DND-41 (cell line): Measurements from ENCODE around the gene DOCK3.

Experiments
- ATAC-seq: fragments of 200-7000 bp; cut with Tn5 transposase; 3 replicates; pipeline ENCODE4 v1.9.1; 2021; ENCODE audit warnings: low read depth; ENCODE audit not compliant: insufficient read depth
- DNase-seq: peaks from one replicate; pipeline ENCODE4 v3.0.0-alpha.2; 2020
- H2AFZ ChIP-seq: 2 replicates; pipeline ENCODE4 v1.6.0; 2012; ENCODE audit warnings: low read depth, low read length
- H3K27ac ChIP-seq: 2 replicates; pipeline ENCODE4 v1.5.1; 2012; ENCODE audit warnings: low read length, inconsistent platforms
- H3K27me3 ChIP-seq: fragments of 200-600 bp; sonication (generic); 2 replicates; pipeline ENCODE4 v1.6.0; 2012; ENCODE audit warnings: low read length, mild to moderate bottlenecking, inconsistent platforms; ENCODE audit not compliant: insufficient read depth, poor library complexity
- H3K36me3 ChIP-seq: 2 replicates; pipeline ENCODE4 v1.5.1; 2012; ENCODE audit warnings: low read length, inconsistent platforms; ENCODE audit not compliant: insufficient read depth
- H3K4me1 ChIP-seq: 2 replicates; pipeline ENCODE4 v1.5.1; 2012; ENCODE audit warnings: mild to moderate bottlenecking, low read length; ENCODE audit not compliant: insufficient read depth
- H3K4me2 ChIP-seq: 2 replicates; pipeline ENCODE4 v1.6.0; 2012; ENCODE audit warnings: mild to moderate bottlenecking, moderate library complexity, low read length, inconsistent platforms; ENCODE audit not compliant: insufficient read depth
- H3K4me3 ChIP-seq, 2 experiments: fragments of 200-600 bp in 1 of 2; shearing (Covaris generic) in 1 of 2; 2 replicates each; pipeline ENCODE4 v1.5.1; 2012 to 2016; ENCODE audit warnings: inconsistent platforms in 2 of 2, low read length in 2 of 2, mild to moderate bottlenecking in 2 of 2, low read depth in 1 of 2, moderate library complexity in 1 of 2
- H3K79me2 ChIP-seq: 2 replicates; pipeline ENCODE4 v1.6.0; 2012; ENCODE audit warnings: low read length, inconsistent platforms; ENCODE audit not compliant: insufficient read depth
- H3K9ac ChIP-seq: 2 replicates; pipeline ENCODE4 v1.6.0; 2012; ENCODE audit warnings: low read depth, mild to moderate bottlenecking, inconsistent platforms, low read length, moderate library complexity
- H3K9me3 ChIP-seq: 2 replicates; pipeline ENCODE4 v1.5.1; 2012; ENCODE audit warnings: low read length, moderate library complexity, mild to moderate bottlenecking, inconsistent platforms; ENCODE audit not compliant: insufficient read depth, severe bottlenecking
- H4K20me1 ChIP-seq: 2 replicates; pipeline ENCODE4 v1.6.0; 2012; ENCODE audit warnings: low read length; ENCODE audit not compliant: insufficient read depth
- CTCF ChIP-seq: IDR thresholded peaks from 2 replicates; pipeline ENCODE4 v1.5.1; 2012; ENCODE audit warnings: borderline replicate concordance, low read length, moderate library complexity, mild to moderate bottlenecking; ENCODE audit not compliant: poor library complexity, severe bottlenecking; ENCODE audit errors: extremely low read depth
- EZH2 ChIP-seq: IDR thresholded peaks from 3 replicates; pipeline ENCODE4 v1.6.1; 2012; ENCODE audit warnings: borderline replicate concordance, low read depth, mild to moderate bottlenecking, moderate library complexity, low read length, inconsistent platforms; ENCODE audit not compliant: severe bottlenecking

Gene DOCK3

DNA sequence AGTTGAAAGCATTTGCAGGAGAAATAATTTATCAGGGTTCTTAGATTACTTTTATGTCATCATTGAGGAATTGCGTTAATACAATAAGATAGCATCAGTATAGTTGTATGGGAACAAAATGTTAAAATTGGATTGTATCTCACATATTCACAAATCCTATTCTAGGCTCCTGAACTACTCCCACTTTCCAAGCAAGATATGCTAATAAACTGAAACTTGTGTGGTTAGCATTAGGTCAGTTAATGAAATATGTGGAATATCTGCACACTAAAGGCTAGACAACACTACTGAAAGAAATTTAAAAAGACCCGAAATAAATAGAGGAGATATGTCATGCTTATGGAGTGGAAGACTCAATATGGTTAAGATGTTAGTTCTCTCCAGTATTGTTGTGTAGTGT lies 272.7 kb downstream of the DOCK3 start:
- Histone ChIP-seq H4K20me1 (no peaks in the 10 kb centered on the region), H3K4me2 (no peak overlapping the region), H3K27ac (no peak overlapping the region), H3K36me3 (no peaks in the 10 kb centered on the region), H3K4me3 (no peak overlapping the region), H3K9me3 (no peaks in the 10 kb centered on the region), H3K27me3 (peaks cover 43% of the 10 kb centered on the region), H3K9ac (no peak overlapping the region), H3K79me2 (no peaks in the 10 kb centered on the region), H2AFZ (no peak overlapping the region), H3K4me1 (no peaks in the 10 kb centered on the region; the same call in 1 of the 2 replicates)
- ATAC-seq (no peak), DNase-seq (no peak)
- TF ChIP-seq EZH2 (no peak), CTCF (no peak)

GRCh38 chr3:50950591-50950990 lies 275.9 kb downstream of the DOCK3 start:
- peak overlapping the region; percentile 29; the same call in 1 of the 2 replicates for H2AFZ ChIP-seq
- no peaks in the 10 kb centered on the region for H3K79me2 ChIP-seq
- H3K9me3 ChIP-seq: no peaks in the 10 kb centered on the region
- H3K27ac ChIP-seq: no peak overlapping the region
- H3K9ac ChIP-seq: no peak overlapping the region
- TF ChIP-seq CTCF (no peak), EZH2 (no peak)
- no peak for ATAC-seq
- peaks cover 34% of the 10 kb centered on the region for H3K27me3 ChIP-seq
- DNase-seq: no peak
- H4K20me1 ChIP-seq: no peaks in the 10 kb centered on the region
- peak overlapping the region in 1 of 2 experiments; percentile 14; a peak in 2 of 4 replicates for H3K4me3 ChIP-seq
- peak overlapping the region; percentile 46 for H3K4me2 ChIP-seq
- no peaks in the 10 kb centered on the region for H3K36me3 ChIP-seq
- no peaks in the 10 kb centered on the region; the same call in 1 of the 2 replicates for H3K4me1 ChIP-seq

DNA sequence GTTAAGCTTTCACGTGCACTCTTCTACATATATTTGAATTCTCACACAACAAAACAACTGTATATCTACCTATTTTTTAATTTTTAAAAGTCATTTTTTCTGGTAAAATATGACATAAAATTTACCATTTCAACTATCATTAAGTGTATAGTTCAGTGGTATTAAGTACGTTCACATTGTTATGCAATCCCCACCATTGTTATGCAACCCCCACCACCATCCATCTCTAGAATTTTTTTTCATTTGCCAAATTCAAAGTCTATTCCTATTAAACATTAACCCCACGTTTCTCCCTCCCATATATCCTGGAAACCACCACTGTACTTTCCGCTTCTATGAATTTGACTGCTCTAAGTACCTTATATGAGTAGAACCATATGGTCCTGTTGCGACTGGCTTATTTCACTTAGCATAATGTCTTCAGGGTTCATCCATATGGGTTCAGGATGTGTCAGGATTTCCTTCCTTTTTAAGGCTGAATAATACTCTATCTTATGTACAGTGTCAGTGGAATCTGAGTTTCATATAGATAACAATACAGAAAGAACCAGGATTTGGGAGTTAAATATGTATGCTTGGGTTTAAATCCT lies 279.2 kb downstream of the DOCK3 start:
- H3K27me3 ChIP-seq: peaks cover 29% of the 10 kb centered on the region
- no peaks in the 10 kb centered on the region for H3K79me2 ChIP-seq
- H3K36me3 ChIP-seq: no peaks in the 10 kb centered on the region
- H3K9me3 ChIP-seq: no peaks in the 10 kb centered on the region
- H3K27ac ChIP-seq: no peak overlapping the region
- ATAC-seq (no peak), DNase-seq (no peak)
- no peaks in the 10 kb centered on the region; the same call in 1 of the 2 replicates for H3K4me1 ChIP-seq
- H3K4me3 ChIP-seq: no peak overlapping the region
- no peak overlapping the region for H2AFZ ChIP-seq
- no peaks in the 10 kb centered on the region for H4K20me1 ChIP-seq
- no peak overlapping the region for H3K9ac ChIP-seq
- TF ChIP-seq EZH2 (no peak), CTCF (no peak)
- no peak overlapping the region for H3K4me2 ChIP-seq
